HEK293T (cell line): ENCODE results near the gene CCIN.
"Not testable (repeated sequence)": the region's sequence is repeated elsewhere in the genome, so short reads cannot be mapped to it uniquely, and the experiment has no call there.

Source experiments
- CTCF ChIA-PET: fragments of 350-600 bp; formaldehyde crosslinking; extraction: SDS; loops from one replicate; lab custom pipeline; 2021; ENCODE audit warnings: antibody characterized with exemption, inconsistent platforms; lab: Yijun Ruan, JAX
- POLR2A ChIA-PET: fragments of 350-600 bp; formaldehyde crosslinking; extraction: SDS; loops from one replicate; lab custom pipeline; 2020; ENCODE audit warnings: antibody characterized with exemption, inconsistent platforms; lab: Yijun Ruan, JAX
- DNase-seq: peaks from one replicate; pipeline ENCODE4 v3.0.0; 2012; ENCODE audit warnings: mixed read lengths; ENCODE audit errors: extremely low spot score
- ARNT ChIP-seq: fragments of 450-650 bp; IDR thresholded peaks from 2 replicates; pipeline ENCODE4 v1.6.1; 2017; ENCODE audit warnings: mild to moderate bottlenecking
- BHLHE40 ChIP-seq: fragments of 450-650 bp; IDR thresholded peaks from 2 replicates; pipeline ENCODE4 v1.6.1; 2016; ENCODE audit warnings: mild to moderate bottlenecking, moderate library complexity, borderline replicate concordance
- CTBP1 ChIP-seq: fragments of 450-650 bp; IDR thresholded peaks from 2 replicates; pipeline ENCODE4 v1.6.1; 2016; ENCODE audit warnings: borderline replicate concordance
- ELF4 ChIP-seq: fragments of 450-650 bp; IDR thresholded peaks from 2 replicates; pipeline ENCODE4 v1.6.1; 2017; ENCODE audit warnings: antibody characterized with exemption
- FOXA1 ChIP-seq: fragments of 450-650 bp; IDR thresholded peaks from 2 replicates; pipeline ENCODE4 v1.6.1; 2016; ENCODE audit warnings: mild to moderate bottlenecking
- FOXK2 ChIP-seq: fragments of 450-650 bp; IDR thresholded peaks from 2 replicates; pipeline ENCODE4 v1.6.1; 2016; ENCODE audit warnings: mild to moderate bottlenecking
- FOXM1 ChIP-seq: fragments of 450-650 bp; IDR thresholded peaks from 2 replicates; pipeline ENCODE4 v1.6.1; 2017; ENCODE audit warnings: mild to moderate bottlenecking, borderline replicate concordance
- HDGF ChIP-seq: fragments of 450-650 bp; IDR thresholded peaks from 2 replicates; pipeline ENCODE4 v1.6.1; 2017; ENCODE audit warnings: antibody characterized with exemption, borderline replicate concordance
- L3MBTL2 ChIP-seq: fragments of 450-650 bp; conservative IDR thresholded peaks from 2 replicates; pipeline ENCODE4 v1.6.1; 2016; ENCODE audit warnings: mild to moderate bottlenecking
- LEF1 ChIP-seq: fragments of 450-650 bp; IDR thresholded peaks from 2 replicates; pipeline ENCODE4 v1.6.1; 2017; ENCODE audit warnings: mild to moderate bottlenecking, borderline replicate concordance
- NFRKB ChIP-seq: fragments of 450-650 bp; IDR thresholded peaks from 2 replicates; pipeline ENCODE4 v1.6.1; 2016; ENCODE audit warnings: mild to moderate bottlenecking, moderate library complexity
- PKNOX1 ChIP-seq: fragments of 450-650 bp; IDR thresholded peaks from 2 replicates; pipeline ENCODE4 v1.6.1; 2016
- SP1 ChIP-seq: fragments of 450-650 bp; IDR thresholded peaks from 2 replicates; pipeline ENCODE4 v1.6.1; 2017
- SUZ12 ChIP-seq: fragments of 450-650 bp; IDR thresholded peaks from 2 replicates; pipeline ENCODE4 v1.6.1; 2016; ENCODE audit warnings: mild to moderate bottlenecking
- TARDBP ChIP-seq: fragments of 450-650 bp; IDR thresholded peaks from 2 replicates; pipeline ENCODE4 v1.6.1; 2016
- ZNF384 ChIP-seq: fragments of 450-650 bp; IDR thresholded peaks from 2 replicates; pipeline ENCODE4 v1.6.1; 2016

CCIN gene

GRCh38 chr9:36174271-36174670 lies 5.1 kb downstream of the CCIN start:
- TF ChIP-seq FOXM1 (no peak), TARDBP (no peak), FOXK2 (no peak), PKNOX1 (no peak), ZNF384 (no peak), LEF1 (no peak), HDGF (no peak), BHLHE40 (no peak), FOXA1 (no peak), ELF4 (no peak)
- POLR2A ChIA-PET = interaction anchor here (1.6 kb wide), 1 partner anchor 16 kb away, joined by 4 read pairs; no protein-coding TSS in a partner anchor
- CTCF ChIA-PET = no interaction called here
- no peak for DNase-seq

- no peak for DNase-seq
- CTCF ChIA-PET = no interaction called here
- TF ChIP-seq FOXM1 (no peak), ZNF384 (no peak), CTBP1 (no peak), L3MBTL2 (no peak), PKNOX1 (no peak), ARNT (no peak)
- POLR2A ChIA-PET = interaction anchor here (1.6 kb wide), 1 partner anchor 16 kb away, joined by 4 read pairs; no protein-coding TSS in a partner anchor
Measured at GRCh38 chr9:36174731-36175130, 5.5 kb downstream of the CCIN start.

- DNase-seq, POLR2A ChIA-PET, CTCF ChIA-PET: not testable (repeated sequence)
Measured at GRCh38 chr9:36175209-36175608, 6.0 kb downstream of the CCIN start.

GRCh38 chr9:36176496-36176895 lies 7.3 kb downstream of the CCIN start:
- DNase-seq, CTCF ChIA-PET, POLR2A ChIA-PET: not testable (repeated sequence)

GRCh38 chr9:36177571-36177970 lies 8.4 kb downstream of the CCIN start:
- POLR2A ChIA-PET = no interaction called here
- no peak for TF ChIP-seq FOXM1
- TF ChIP-seq PKNOX1 = no peak
- no peak for TF ChIP-seq ZNF384
- no peak for TF ChIP-seq ELF4
- TF ChIP-seq BHLHE40 = no peak
- no peak for TF ChIP-seq HDGF
- TF ChIP-seq CTBP1 = no peak
- no peak for DNase-seq
- CTCF ChIA-PET = no interaction called here

GRCh38 chr9:36180243-36180642 lies 11.1 kb downstream of the CCIN start:
- DNase-seq, CTCF ChIA-PET, POLR2A ChIA-PET: not testable (repeated sequence)

- ChIA-PET POLR2A (no interaction called here), CTCF (no interaction called here)
- TF ChIP-seq FOXA1 = no peak
- TF ChIP-seq PKNOX1 = no peak
- TF ChIP-seq LEF1 = no peak
- TF ChIP-seq HDGF = no peak
- no peak for TF ChIP-seq L3MBTL2
- no peak for TF ChIP-seq FOXM1
- TF ChIP-seq ELF4 = no peak
- no peak for TF ChIP-seq NFRKB
- TF ChIP-seq CTBP1 = no peak
- TF ChIP-seq ARNT = no peak
- TF ChIP-seq TARDBP = no peak
- TF ChIP-seq ZNF384 = no peak
- no peak for TF ChIP-seq SP1
- TF ChIP-seq BHLHE40 = no peak
- TF ChIP-seq SUZ12 = no peak
- no peak for DNase-seq
Measured at GRCh38 chr9:36187414-36187813, 18.2 kb downstream of the CCIN start.

GRCh38 chr9:36188212-36188611 lies 19.0 kb downstream of the CCIN start:
- ChIA-PET POLR2A (no interaction called here), CTCF (no interaction called here)

More at GRCh38 chr9:36188212-36188611, 19.0 kb downstream of the CCIN start:
- DNase-seq = no peak
- TF ChIP-seq L3MBTL2 = no peak
- no peak for TF ChIP-seq ZNF384
- TF ChIP-seq HDGF = no peak
